T-helper 2 cell treated with Interferon-gamma antibody and Interleukin-4, amounts not matched to agents 5 μg/mL and 100 μg/mL, for 36 hours (primary cell): ENCODE results near the gene EMC8.

Experiments used
- DNase-seq: peaks from one replicate; pipeline ENCODE4 v3.0.0; 2021; ENCODE audit warnings: low spot score
- H3K27ac Mint-ChIP-seq: one replicate; pipeline ENCODE4 v1.8.0; 2021; ENCODE audit warnings: mild to moderate bottlenecking, mixed read lengths
- H3K27me3 Mint-ChIP-seq: one replicate; pipeline ENCODE4 v1.8.0; 2021; ENCODE audit warnings: low read depth, mixed read lengths
- H3K36me3 Mint-ChIP-seq: one replicate; pipeline ENCODE4 v1.8.0; 2021; ENCODE audit warnings: low read depth, mixed read lengths
- H3K4me1 Mint-ChIP-seq: one replicate; pipeline ENCODE4 v1.8.0; 2021; ENCODE audit warnings: low read depth, mixed read lengths
- H3K4me3 Mint-ChIP-seq: one replicate; pipeline ENCODE4 v1.8.0; 2022; ENCODE audit warnings: mild to moderate bottlenecking, moderate library complexity, mixed read lengths
- H3K9me3 Mint-ChIP-seq: one replicate; pipeline ENCODE4 v1.8.0; 2021; ENCODE audit warnings: mixed read lengths

Gene EMC8

GRCh38 chr16:85798283-85798776 is 1.0 kb downstream of the EMC8 start:
- Mint-ChIP-seq H3K27me3 (no peaks in the 10 kb centered on the region), H3K4me3 (peak overlapping the region; percentile 90), H3K4me1 (peaks cover 38% of the 10 kb centered on the region), H3K27ac (peak overlapping the region; percentile 27), H3K36me3 (peaks cover 40% of the 10 kb centered on the region), H3K9me3 (no peaks in the 10 kb centered on the region)
- DNase-seq = no peak

DNA sequence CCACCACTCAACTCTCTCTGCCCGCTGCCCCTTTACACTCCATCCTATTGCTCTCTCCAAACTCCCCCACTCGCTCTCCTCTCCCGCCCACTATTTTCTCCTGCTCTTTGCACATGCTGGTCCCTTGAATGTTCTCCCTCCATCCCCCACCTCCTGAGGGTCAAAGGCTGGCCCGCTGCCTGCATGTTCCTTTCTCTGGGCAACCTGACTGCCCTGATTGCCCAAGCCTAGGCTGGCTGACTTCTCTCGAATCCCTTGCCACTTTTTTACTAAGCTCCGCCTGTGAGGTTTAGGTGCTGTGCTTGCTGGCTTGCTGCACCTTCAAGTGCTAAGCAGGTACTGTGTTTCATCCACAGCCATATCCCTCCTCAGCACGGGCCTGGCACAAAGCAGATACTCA is 2.7 kb downstream of the EMC8 start:
- no peak overlapping the region for H3K4me3 Mint-ChIP-seq
- no peaks in the 10 kb centered on the region for H3K27me3 Mint-ChIP-seq
- H3K36me3 Mint-ChIP-seq = peaks cover 38% of the 10 kb centered on the region
- no peak for DNase-seq
- peaks cover 30% of the 10 kb centered on the region for H3K4me1 Mint-ChIP-seq
- H3K9me3 Mint-ChIP-seq = no peaks in the 10 kb centered on the region
- no peak overlapping the region for H3K27ac Mint-ChIP-seq

- no peak overlapping the region for H3K27ac Mint-ChIP-seq
Observed at GRCh38 chr16:85796152-85796551, 3.2 kb downstream of the EMC8 start.

DNA sequence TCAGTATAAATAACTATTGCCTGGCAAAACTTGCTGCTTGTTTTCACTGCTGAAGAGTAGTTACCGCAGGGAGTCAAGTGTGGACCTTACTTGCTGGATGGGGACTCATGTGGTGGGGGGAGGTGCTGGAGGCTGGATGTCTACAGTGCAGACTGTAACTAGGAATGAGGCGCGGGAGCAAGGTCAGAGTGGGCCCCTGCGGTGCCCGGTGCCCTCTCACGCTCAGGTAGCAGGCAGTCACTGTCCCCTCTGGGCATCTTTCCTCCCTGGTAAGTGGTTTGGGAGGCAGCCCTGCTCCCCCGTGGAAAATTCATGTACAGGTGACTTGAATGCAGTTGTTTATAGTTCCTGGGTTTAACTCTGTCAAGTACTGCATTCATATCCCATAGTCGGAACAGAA is 4.6 kb downstream of the EMC8 start:
- Mint-ChIP-seq H3K27ac (no peak overlapping the region), H3K36me3 (peaks cover 37% of the 10 kb centered on the region), H3K27me3 (no peaks in the 10 kb centered on the region), H3K4me3 (no peak overlapping the region), H3K4me1 (peaks cover 23% of the 10 kb centered on the region), H3K9me3 (no peaks in the 10 kb centered on the region)
- DNase-seq = no peak

More at GRCh38 chr16:85796152-85796551, 3.2 kb downstream of the EMC8 start:
- DNase-seq = no peak
- peaks cover 27% of the 10 kb centered on the region for H3K4me1 Mint-ChIP-seq
- no peaks in the 10 kb centered on the region for H3K27me3 Mint-ChIP-seq
- no peak overlapping the region for H3K4me3 Mint-ChIP-seq
- no peaks in the 10 kb centered on the region for H3K9me3 Mint-ChIP-seq
- H3K36me3 Mint-ChIP-seq = peaks cover 37% of the 10 kb centered on the region

DNA sequence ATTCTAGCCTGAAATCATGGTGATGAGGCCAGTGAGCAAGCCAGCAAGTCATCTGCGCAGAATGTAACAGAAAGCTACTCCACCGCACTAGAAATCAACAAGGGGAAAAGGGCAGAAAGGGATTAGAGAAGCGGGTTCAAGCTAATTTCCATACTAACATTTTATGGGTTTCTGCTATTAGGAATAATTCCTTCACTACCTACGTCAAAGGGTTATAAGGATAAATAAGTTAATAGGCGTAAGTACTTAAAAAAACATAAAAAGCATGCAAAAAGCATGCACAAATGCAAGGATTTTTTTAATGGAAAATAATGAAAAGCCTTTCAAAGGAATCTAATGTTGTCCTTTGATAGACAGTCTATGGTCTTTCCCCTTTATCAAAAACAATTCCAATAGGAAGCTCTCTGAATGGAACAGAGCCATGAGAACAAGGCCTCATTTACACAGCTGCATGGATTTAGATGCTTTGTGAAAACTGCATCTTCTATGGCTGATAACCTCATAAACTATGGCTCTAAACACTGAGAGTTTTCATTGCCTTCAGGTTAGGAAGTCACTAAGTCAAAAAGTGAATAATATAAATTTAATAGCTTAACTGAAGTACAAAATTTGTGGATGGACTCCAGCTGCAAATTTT is 5.6 kb downstream of the EMC8 start:
- H3K4me3 Mint-ChIP-seq = no peak overlapping the region
- H3K4me1 Mint-ChIP-seq = peaks cover 24% of the 10 kb centered on the region
- peaks cover 40% of the 10 kb centered on the region for H3K36me3 Mint-ChIP-seq
- no peak for DNase-seq
- no peaks in the 10 kb centered on the region for H3K9me3 Mint-ChIP-seq
- no peak overlapping the region for H3K27ac Mint-ChIP-seq
- H3K27me3 Mint-ChIP-seq = no peaks in the 10 kb centered on the region

DNA sequence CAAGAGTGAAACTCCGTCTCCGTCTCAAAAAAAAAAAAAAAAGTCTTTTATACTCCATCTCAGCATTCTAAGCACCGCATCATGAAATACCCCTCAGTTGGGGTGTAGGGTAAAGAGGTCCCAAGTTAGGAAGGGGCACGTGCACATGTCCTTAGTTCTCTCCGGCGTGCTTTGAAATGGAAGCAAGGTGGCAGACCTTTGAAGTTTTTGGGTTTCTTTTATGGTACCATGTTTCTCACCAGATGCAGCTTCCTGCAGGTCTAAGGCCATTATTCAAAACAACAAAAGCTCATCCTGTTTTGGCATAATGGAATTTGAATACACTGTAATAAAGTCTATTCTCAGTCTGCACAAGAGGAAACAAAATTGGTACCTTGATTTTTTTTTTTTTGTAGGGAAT is 9.6 kb downstream of the EMC8 start:
- no peak for DNase-seq
- peaks cover 5% of the 10 kb centered on the region for H3K4me1 Mint-ChIP-seq
- no peaks in the 10 kb centered on the region for H3K27me3 Mint-ChIP-seq
- H3K9me3 Mint-ChIP-seq = no peaks in the 10 kb centered on the region
- no peak overlapping the region for H3K4me3 Mint-ChIP-seq
- H3K36me3 Mint-ChIP-seq = peaks cover 37% of the 10 kb centered on the region
- H3K27ac Mint-ChIP-seq = no peak overlapping the region

DNA sequence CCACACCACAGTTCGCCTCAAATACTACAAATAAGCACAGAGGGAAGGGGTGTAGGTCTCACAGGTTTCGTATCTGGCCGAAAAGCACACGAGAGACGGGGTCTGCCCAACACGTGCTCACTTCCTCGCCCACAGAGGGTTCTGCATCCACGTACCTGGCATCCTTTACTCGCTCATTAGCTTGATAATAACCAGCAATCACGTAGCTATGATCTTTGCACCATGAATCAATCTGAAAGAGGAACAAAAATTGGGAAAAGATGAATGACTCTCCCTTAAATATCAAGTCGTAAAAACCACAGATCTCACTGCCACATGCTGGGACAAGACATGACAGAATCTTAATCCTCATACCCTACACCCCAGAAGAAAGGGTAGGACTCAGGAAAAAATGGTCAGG is 10.5 kb downstream of the EMC8 start:
- Mint-ChIP-seq H3K27me3 (no peaks in the 10 kb centered on the region), H3K36me3 (peaks cover 34% of the 10 kb centered on the region), H3K27ac (no peak overlapping the region), H3K4me3 (no peak overlapping the region), H3K9me3 (no peaks in the 10 kb centered on the region), H3K4me1 (peaks cover 5% of the 10 kb centered on the region)
- no peak for DNase-seq

DNA sequence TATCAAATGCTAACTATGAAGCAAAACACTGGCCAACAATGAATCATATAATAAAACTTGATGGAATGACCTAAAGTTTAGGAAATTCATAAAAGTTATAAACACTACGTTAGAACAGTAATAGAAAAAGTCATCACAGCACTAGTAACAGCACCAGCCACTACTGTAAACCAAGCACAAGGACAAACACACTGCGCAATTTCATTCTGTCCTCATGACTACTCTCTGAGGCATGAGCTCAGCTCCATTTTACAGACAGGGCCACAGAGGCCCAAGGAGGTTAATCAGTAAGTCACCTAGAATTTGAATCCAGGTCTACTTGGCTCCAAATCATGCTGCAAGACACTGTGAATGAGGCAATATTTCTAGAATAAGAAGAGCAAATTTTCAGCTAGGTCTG is 13.4 kb downstream of the EMC8 start:
- no peak overlapping the region for H3K4me3 Mint-ChIP-seq
- peaks cover 5% of the 10 kb centered on the region for H3K4me1 Mint-ChIP-seq
- no peaks in the 10 kb centered on the region for H3K27me3 Mint-ChIP-seq
- DNase-seq = no peak
- no peaks in the 10 kb centered on the region for H3K9me3 Mint-ChIP-seq
- H3K36me3 Mint-ChIP-seq = peaks cover 17% of the 10 kb centered on the region
- no peak overlapping the region for H3K27ac Mint-ChIP-seq

DNA sequence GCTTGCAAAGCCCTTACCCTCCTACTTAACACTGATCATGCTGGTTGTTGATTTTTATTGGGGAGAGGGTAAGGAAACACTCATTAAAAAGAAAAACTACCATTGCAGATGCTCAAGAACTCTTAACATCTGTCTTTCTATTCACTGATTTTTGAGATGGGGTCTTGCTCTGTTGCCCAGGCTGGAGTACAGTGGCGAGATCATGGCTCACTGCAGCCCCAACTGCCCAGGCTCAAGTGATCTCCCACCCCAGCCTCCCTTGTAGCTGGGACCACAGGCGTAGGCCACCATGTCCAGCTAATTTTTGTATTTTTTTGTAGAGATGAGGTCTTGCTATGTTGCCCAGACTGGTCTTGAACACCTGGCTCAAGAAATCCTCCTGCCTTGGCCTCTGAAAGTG is 14.5 kb downstream of the EMC8 start:
- Mint-ChIP-seq H3K36me3 (peaks cover 22% of the 10 kb centered on the region), H3K9me3 (no peaks in the 10 kb centered on the region), H3K4me3 (no peak overlapping the region), H3K4me1 (peaks cover 2% of the 10 kb centered on the region), H3K27me3 (no peaks in the 10 kb centered on the region), H3K27ac (no peak overlapping the region)
- no peak for DNase-seq

DNA sequence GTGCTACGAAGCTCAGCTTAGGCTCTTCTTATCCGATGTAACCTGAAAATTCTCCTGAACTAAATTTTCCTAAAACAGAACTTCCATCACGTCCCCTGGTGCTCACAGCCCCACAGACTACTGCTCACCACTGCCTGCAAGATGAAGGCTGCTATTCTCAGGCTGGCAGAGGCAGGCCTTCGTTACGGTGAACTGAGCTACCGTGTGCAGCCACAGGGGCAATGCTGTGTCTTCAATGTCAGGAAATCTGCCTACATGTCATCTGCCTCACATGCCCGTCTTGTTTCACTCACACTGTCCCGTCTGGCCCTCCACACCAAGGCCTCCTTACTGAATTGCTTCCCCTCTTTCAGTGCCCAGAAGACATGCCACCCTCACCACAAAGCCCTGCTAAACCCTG is 15.9 kb downstream of the EMC8 start:
- peaks cover 27% of the 10 kb centered on the region for H3K36me3 Mint-ChIP-seq
- no peaks in the 10 kb centered on the region for H3K4me1 Mint-ChIP-seq
- no peaks in the 10 kb centered on the region for H3K27me3 Mint-ChIP-seq
- no peak for DNase-seq
- H3K9me3 Mint-ChIP-seq = no peaks in the 10 kb centered on the region
- H3K27ac Mint-ChIP-seq = no peak overlapping the region
- H3K4me3 Mint-ChIP-seq = no peak overlapping the region

DNA sequence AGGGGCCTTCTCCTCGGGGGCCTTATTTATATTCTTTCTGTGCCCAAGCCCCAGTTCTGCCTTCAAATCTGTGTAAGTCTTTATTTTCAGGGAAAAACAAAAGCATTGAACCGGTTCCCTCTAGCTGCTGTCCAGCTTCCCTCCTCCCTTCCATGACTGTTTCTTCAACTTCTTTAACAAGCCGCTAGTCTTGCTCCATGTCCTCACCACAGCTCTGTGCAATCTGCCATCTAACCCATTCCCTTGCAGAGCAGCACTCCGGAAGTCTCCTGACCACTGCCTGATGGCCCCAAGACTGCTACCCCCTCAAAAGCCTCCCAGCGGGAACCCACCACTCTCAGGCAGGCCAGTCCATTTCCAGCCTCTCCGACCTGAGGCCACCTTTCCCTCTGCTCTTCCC is 16.9 kb downstream of the EMC8 start:
- H3K4me3 Mint-ChIP-seq = no peak overlapping the region
- H3K36me3 Mint-ChIP-seq = peaks cover 28% of the 10 kb centered on the region
- no peaks in the 10 kb centered on the region for H3K4me1 Mint-ChIP-seq
- H3K9me3 Mint-ChIP-seq = no peaks in the 10 kb centered on the region
- no peaks in the 10 kb centered on the region for H3K27me3 Mint-ChIP-seq
- DNase-seq = no peak
- H3K27ac Mint-ChIP-seq = no peak overlapping the region

GRCh38 chr16:85781695-85782370 is 17.5 kb downstream of the EMC8 start:
- H3K4me3 Mint-ChIP-seq = no peak overlapping the region
- no peak for DNase-seq
- H3K27me3 Mint-ChIP-seq = no peaks in the 10 kb centered on the region
- H3K36me3 Mint-ChIP-seq = peaks cover 26% of the 10 kb centered on the region
- no peaks in the 10 kb centered on the region for H3K4me1 Mint-ChIP-seq
- H3K27ac Mint-ChIP-seq = no peak overlapping the region
- H3K9me3 Mint-ChIP-seq = no peaks in the 10 kb centered on the region

DNA sequence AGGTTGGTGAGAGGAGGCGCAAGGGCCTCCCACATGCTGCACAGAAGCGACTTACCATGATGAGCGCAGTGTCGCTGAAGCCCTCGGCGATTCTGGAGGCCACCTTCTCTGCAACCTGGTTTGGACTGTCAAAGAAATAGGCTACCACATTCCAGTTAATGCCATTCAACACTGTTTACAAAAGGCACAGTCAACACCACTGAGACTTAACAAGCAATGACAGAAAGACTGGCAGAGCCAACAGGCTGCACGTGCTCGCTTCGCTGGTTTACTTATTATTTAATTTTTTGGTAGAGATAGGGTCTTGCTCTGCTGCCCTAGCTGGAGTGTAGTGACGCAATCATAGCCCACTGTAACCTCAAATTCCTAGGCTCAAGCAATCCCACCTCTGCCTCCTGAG is 18.2 kb downstream of the EMC8 start:
- no peak overlapping the region for H3K27ac Mint-ChIP-seq
- H3K9me3 Mint-ChIP-seq = no peaks in the 10 kb centered on the region
- no peaks in the 10 kb centered on the region for H3K27me3 Mint-ChIP-seq
- H3K36me3 Mint-ChIP-seq = peaks cover 26% of the 10 kb centered on the region
- H3K4me1 Mint-ChIP-seq = no peaks in the 10 kb centered on the region
- H3K4me3 Mint-ChIP-seq = no peak overlapping the region
- no peak for DNase-seq

DNA sequence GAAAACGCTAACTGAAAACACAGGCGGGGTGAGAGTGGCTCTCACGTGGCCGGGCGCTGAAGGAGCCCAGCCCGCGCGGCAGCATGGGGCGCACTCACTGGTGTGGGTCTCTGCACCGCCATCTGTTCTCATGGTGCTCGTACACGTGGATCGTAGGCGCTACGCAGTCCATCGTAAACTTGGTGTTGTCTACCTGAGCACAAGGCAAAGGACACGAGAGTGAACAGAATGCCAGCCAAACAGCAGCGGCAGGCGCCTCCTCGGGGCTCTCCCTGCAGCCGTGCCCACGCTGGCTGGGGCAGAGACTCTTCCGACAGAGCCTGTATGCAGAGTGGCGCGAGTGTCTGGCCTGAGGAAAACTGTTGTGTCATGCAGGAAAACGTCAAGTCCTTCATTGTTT is 19.1 kb downstream of the EMC8 start:
- DNase-seq = no peak
- no peaks in the 10 kb centered on the region for H3K4me1 Mint-ChIP-seq
- H3K4me3 Mint-ChIP-seq = no peak overlapping the region
- H3K9me3 Mint-ChIP-seq = no peaks in the 10 kb centered on the region
- H3K36me3 Mint-ChIP-seq = peaks cover 21% of the 10 kb centered on the region
- no peaks in the 10 kb centered on the region for H3K27me3 Mint-ChIP-seq
- H3K27ac Mint-ChIP-seq = no peak overlapping the region

GRCh38 chr16:85778873-85779272 is 20.5 kb downstream of the EMC8 start:
- Mint-ChIP-seq H3K4me1 (no peaks in the 10 kb centered on the region), H3K27me3 (no peaks in the 10 kb centered on the region), H3K36me3 (peaks cover 21% of the 10 kb centered on the region), H3K9me3 (no peaks in the 10 kb centered on the region), H3K27ac (no peak overlapping the region), H3K4me3 (no peak overlapping the region)
- no peak for DNase-seq
